Measurements from ENCODE around the gene DCAF11. TPM values are rescaled to one million over a fixed set of nuclear protein-coding genes. Genes with fewer than 3 reads are reported as not detected.

DCAF11 gene
- total and polyA plus RNA-seq, 2 of the 13 experiments (the other 11 are each of a cell fraction or from before 2014, with no cell fraction given) = 150 to 257 TPM

DNA sequence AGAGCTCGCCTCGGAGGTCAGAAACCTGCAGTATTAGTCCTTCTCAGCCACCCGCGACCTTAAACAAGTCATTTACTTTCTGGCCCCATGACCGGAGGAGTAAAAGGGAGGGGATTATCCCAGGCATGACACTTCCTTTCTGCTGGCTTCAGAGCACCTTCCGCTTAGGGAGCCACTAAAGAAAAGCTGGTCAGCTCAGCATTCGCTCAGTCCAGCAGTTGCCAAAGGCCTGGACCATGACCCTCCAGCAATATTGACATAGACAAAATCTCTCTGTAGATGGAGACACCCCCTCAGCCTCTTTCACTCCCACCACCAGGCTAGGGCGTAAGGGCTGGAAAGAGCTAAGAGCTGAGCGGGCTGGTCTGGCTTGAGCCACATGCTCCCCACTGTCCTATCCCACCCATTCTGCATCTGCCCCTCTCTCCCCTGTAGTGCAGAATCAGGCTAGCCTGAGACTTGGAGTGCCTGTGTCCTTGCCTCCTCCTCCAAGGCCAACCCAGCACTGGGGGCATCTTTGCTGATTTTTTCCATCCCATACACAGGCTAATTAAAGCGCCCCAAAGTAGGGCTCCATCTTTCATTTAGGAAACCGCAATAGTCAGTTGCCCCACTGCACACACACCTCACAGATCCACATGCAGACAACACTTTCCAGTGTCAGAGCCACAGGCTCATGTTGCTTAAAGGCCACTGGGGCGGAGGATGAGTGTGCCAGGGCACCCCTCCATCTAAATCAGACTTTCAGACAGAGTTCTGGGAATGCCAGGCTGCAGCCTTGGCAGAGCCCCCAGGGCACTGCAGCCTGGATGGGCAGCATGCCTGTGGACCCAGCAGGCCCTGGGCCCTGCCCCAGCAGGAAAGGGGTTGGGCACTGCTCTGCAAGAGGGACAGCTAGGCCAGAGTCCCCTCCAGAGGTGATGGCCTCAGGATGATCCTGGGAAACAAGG lies 47.2 kb upstream of the DCAF11 start (continued):
- TF ChIP-seq, protein P1, sequence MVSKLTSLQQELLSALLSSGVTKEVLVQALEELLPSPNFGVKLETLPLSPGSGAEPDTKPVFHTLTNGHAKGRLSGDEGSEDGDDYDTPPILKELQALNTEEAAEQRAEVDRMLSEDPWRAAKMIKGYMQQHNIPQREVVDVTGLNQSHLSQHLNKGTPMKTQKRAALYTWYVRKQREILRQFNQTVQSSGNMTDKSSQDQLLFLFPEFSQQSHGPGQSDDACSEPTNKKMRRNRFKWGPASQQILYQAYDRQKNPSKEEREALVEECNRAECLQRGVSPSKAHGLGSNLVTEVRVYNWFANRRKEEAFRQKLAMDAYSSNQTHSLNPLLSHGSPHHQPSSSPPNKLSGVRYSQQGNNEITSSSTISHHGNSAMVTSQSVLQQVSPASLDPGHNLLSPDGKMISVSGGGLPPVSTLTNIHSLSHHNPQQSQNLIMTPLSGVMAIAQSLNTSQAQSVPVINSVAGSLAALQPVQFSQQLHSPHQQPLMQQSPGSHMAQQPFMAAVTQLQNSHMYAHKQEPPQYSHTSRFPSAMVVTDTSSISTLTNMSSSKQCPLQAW (CRISPR knock-in tag; IDR thresholded peaks at IDR 0.05) = peak; percentile 64; the same call in 1 of the 2 replicates
- TF ChIP-seq ZNF550 (CRISPR knock-in tag; IDR thresholded peaks at IDR 0.05; ENCODE audit: borderline replicate concordance) = no peak
- no peak for TF ChIP-seq KAT7 (CRISPR knock-in tag; IDR thresholded peaks at IDR 0.05; ENCODE audit: borderline replicate concordance)
- TF ChIP-seq ZSCAN20 (CRISPR knock-in tag; IDR thresholded peaks at IDR 0.05; ENCODE audit: borderline replicate concordance) = no peak
- no peak for TF ChIP-seq ZNF709 (CRISPR knock-in tag; IDR thresholded peaks at IDR 0.05)
- TF ChIP-seq, protein P2, sequence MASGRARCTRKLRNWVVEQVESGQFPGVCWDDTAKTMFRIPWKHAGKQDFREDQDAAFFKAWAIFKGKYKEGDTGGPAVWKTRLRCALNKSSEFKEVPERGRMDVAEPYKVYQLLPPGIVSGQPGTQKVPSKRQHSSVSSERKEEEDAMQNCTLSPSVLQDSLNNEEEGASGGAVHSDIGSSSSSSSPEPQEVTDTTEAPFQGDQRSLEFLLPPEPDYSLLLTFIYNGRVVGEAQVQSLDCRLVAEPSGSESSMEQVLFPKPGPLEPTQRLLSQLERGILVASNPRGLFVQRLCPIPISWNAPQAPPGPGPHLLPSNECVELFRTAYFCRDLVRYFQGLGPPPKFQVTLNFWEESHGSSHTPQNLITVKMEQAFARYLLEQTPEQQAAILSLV (CRISPR knock-in tag; IDR thresholded peaks at IDR 0.05; ENCODE audit: borderline replicate concordance) = peak; percentile 49; the same call in 1 of the 2 replicates
- TF ChIP-seq ZNF616 (CRISPR knock-in tag; IDR thresholded peaks at IDR 0.05; ENCODE audit: low read depth) = no peak
- TF ChIP-seq HMGA1 (CRISPR knock-in tag; conservative IDR thresholded peaks at IDR 0.05) = no peak
- TF ChIP-seq ZNF788 (CRISPR knock-in tag; IDR thresholded peaks at IDR 0.05; ENCODE audit: borderline replicate concordance) = peak; percentile 74; the same call in 1 of the 2 replicates
- peak; percentile 69; the same call in 1 of the 2 replicates for TF ChIP-seq PHF21A (CRISPR knock-in tag; IDR thresholded peaks at IDR 0.05)
- 0 out of 2 replicates have a peak, but pooled peaks have one; percentile 12 for TF ChIP-seq ZNF350 (CRISPR knock-in tag; IDR thresholded peaks at IDR 0.05; ENCODE audit: borderline replicate concordance, low read depth)
- TF ChIP-seq, protein P3, sequence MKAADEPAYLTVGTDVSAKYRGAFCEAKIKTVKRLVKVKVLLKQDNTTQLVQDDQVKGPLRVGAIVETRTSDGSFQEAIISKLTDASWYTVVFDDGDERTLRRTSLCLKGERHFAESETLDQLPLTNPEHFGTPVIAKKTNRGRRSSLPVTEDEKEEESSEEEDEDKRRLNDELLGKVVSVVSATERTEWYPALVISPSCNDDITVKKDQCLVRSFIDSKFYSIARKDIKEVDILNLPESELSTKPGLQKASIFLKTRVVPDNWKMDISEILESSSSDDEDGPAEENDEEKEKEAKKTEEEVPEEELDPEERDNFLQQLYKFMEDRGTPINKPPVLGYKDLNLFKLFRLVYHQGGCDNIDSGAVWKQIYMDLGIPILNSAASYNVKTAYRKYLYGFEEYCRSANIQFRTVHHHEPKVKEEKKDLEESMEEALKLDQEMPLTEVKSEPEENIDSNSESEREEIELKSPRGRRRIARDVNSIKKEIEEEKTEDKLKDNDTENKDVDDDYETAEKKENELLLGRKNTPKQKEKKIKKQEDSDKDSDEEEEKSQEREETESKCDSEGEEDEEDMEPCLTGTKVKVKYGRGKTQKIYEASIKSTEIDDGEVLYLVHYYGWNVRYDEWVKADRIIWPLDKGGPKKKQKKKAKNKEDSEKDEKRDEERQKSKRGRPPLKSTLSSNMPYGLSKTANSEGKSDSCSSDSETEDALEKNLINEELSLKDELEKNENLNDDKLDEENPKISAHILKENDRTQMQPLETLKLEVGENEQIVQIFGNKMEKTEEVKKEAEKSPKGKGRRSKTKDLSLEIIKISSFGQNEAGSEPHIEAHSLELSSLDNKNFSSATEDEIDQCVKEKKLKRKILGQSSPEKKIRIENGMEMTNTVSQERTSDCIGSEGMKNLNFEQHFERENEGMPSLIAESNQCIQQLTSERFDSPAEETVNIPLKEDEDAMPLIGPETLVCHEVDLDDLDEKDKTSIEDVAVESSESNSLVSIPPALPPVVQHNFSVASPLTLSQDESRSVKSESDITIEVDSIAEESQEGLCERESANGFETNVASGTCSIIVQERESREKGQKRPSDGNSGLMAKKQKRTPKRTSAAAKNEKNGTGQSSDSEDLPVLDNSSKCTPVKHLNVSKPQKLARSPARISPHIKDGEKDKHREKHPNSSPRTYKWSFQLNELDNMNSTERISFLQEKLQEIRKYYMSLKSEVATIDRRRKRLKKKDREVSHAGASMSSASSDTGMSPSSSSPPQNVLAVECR (CRISPR knock-in tag; IDR thresholded peaks at IDR 0.05; ENCODE audit: borderline replicate concordance) = peak; percentile 54; the same call in 1 of the 2 replicates
- no peak for TF ChIP-seq JUND (CRISPR knock-in tag; IDR thresholded peaks at IDR 0.05)
- 0 out of 2 replicates have a peak, but pooled peaks have one; percentile 11 for TF ChIP-seq HMG20B (CRISPR knock-in tag; conservative IDR thresholded peaks at IDR 0.05)
- no peak for TF ChIP-seq KAT8 (CRISPR knock-in tag; IDR thresholded peaks at IDR 0.05)
- TF ChIP-seq ZBTB1 (CRISPR knock-in tag; IDR thresholded peaks at IDR 0.05; ENCODE audit: borderline replicate concordance) = no peak
